BLaER1 (cell line): Measurements from ENCODE around the gene MEGF9.
"Not testable (repeated sequence)": the region's sequence is repeated elsewhere in the genome, so short reads cannot be mapped to it uniquely, and the experiment has no call there.

Experiments used
- H3K27ac ChIP-seq: shearing (Covaris generic); formaldehyde crosslinking; 2 replicates; pipeline ENCODE4 v1.8.1; 2022
- H3K27me3 ChIP-seq: shearing (Covaris generic); formaldehyde crosslinking; 2 replicates; pipeline ENCODE4 v1.8.1; 2022
- H3K36me3 ChIP-seq: shearing (Covaris generic); formaldehyde crosslinking; 2 replicates; pipeline ENCODE4 v1.8.1; 2022
- H3K4me1 ChIP-seq: shearing (Covaris generic); formaldehyde crosslinking; 2 replicates; pipeline ENCODE4 v1.8.1; 2022
- H3K4me2 ChIP-seq: shearing (Covaris generic); formaldehyde crosslinking; 2 replicates; pipeline ENCODE4 v1.8.1; 2022
- H3K4me3 ChIP-seq: shearing (Covaris generic); formaldehyde crosslinking; 2 replicates; pipeline ENCODE4 v1.8.1; 2022
- H3K9ac ChIP-seq: shearing (Covaris generic); formaldehyde crosslinking; 2 replicates; pipeline ENCODE4 v1.8.1; 2022
- H3K9me3 ChIP-seq: shearing (Covaris generic); formaldehyde crosslinking; 2 replicates; pipeline ENCODE4 v1.8.1; 2022
- H4K20me1 ChIP-seq: shearing (Covaris generic); formaldehyde crosslinking; 2 replicates; pipeline ENCODE4 v1.8.1; 2022
- Cebpa-rat ChIP-seq: shearing (Covaris generic); IDR thresholded peaks from 2 replicates; pipeline ENCODE4 v1.8.1; 2022

MEGF9 gene

GRCh38 chr9:120714088-120714845, at the start of gene MEGF9:
Gene MEGF9, minus strand, starts transcription at chr9:120714470. Its CDS starts 112 bp downstream, at chr9:120714358.
- Histone ChIP-seq H3K9me3 (no peaks in the 10 kb centered on the region), H3K36me3 (no peaks in the 10 kb centered on the region), H3K9ac (peak within 1 kb of the TSS; percentile 91), H3K27me3 (no peaks in the 10 kb centered on the region), H3K4me2 (peak within 1 kb of the TSS; percentile 93), H4K20me1 (peaks cover 19% of the 10 kb centered on the region; the same call in 1 of the 2 replicates), H3K4me1 (peaks cover 50% of the 10 kb centered on the region), H3K4me3 (peak within 1 kb of the TSS; percentile 92), H3K27ac (peak within 1 kb of the TSS; percentile 87)
- no peak for TF ChIP-seq Cebpa-rat

- Histone ChIP-seq H3K9me3 (no peaks in the 10 kb centered on the region), H3K36me3 (peaks cover 70% of the 10 kb centered on the region), H3K27me3 (no peaks in the 10 kb centered on the region), H4K20me1 (0 out of 2 replicates have a peak, but pooled peaks cover 4% of the 10 kb centered on the region), H3K9ac (no peak overlapping the region), H3K4me1 (peaks cover 5% of the 10 kb centered on the region; the same call in 1 of the 2 replicates), H3K4me2 (no peak overlapping the region), H3K4me3 (no peak overlapping the region), H3K27ac (no peak overlapping the region)
- no peak for TF ChIP-seq Cebpa-rat
Observed at GRCh38 chr9:120761006-120761405, 46.7 kb upstream of the MEGF9 start.

GRCh38 chr9:120759755-120760400, 45.6 kb upstream of the MEGF9 start:
- Histone ChIP-seq H3K27ac (no peak overlapping the region), H3K36me3 (peaks cover 59% of the 10 kb centered on the region), H4K20me1 (0 out of 2 replicates have a peak, but pooled peaks cover 4% of the 10 kb centered on the region), H3K4me3 (no peak overlapping the region), H3K9me3 (no peaks in the 10 kb centered on the region), H3K9ac (no peak overlapping the region), H3K4me2 (no peak overlapping the region), H3K27me3 (no peaks in the 10 kb centered on the region), H3K4me1 (peaks cover 5% of the 10 kb centered on the region; the same call in 1 of the 2 replicates)
- TF ChIP-seq Cebpa-rat: no peak

- H3K36me3 ChIP-seq: peaks cover 45% of the 10 kb centered on the region
- H3K4me1 ChIP-seq: peaks cover 5% of the 10 kb centered on the region; the same call in 1 of the 2 replicates
- no peak for TF ChIP-seq Cebpa-rat
Observed at GRCh38 chr9:120758544-120758943, 44.3 kb upstream of the MEGF9 start.

GRCh38 chr9:120757026-120757913, 43.0 kb upstream of the MEGF9 start:
- H3K9ac ChIP-seq: no peak overlapping the region
- peaks cover 5% of the 10 kb centered on the region; the same call in 1 of the 2 replicates for H3K4me1 ChIP-seq
- peaks cover 32% of the 10 kb centered on the region for H3K36me3 ChIP-seq
- TF ChIP-seq Cebpa-rat: no peak
- no peaks in the 10 kb centered on the region for H4K20me1 ChIP-seq
- no peak overlapping the region for H3K4me3 ChIP-seq
- H3K4me2 ChIP-seq: no peak overlapping the region
- H3K27ac ChIP-seq: no peak overlapping the region
- H3K9me3 ChIP-seq: no peaks in the 10 kb centered on the region
- no peaks in the 10 kb centered on the region for H3K27me3 ChIP-seq

More at GRCh38 chr9:120758544-120758943, 44.3 kb upstream of the MEGF9 start:
- H3K4me2 ChIP-seq: no peak overlapping the region
- no peak overlapping the region for H3K4me3 ChIP-seq
- H3K9me3 ChIP-seq: no peaks in the 10 kb centered on the region
- H3K27me3 ChIP-seq: no peaks in the 10 kb centered on the region
- H4K20me1 ChIP-seq: no peaks in the 10 kb centered on the region
- H3K27ac ChIP-seq: no peak overlapping the region
- no peak overlapping the region for H3K9ac ChIP-seq

GRCh38 chr9:120756531-120756930, 42.3 kb upstream of the MEGF9 start:
- Histone ChIP-seq H3K36me3 (peaks cover 25% of the 10 kb centered on the region), H3K9ac (no peak overlapping the region), H3K9me3 (no peaks in the 10 kb centered on the region), H3K27me3 (no peaks in the 10 kb centered on the region), H3K27ac (no peak overlapping the region), H3K4me3 (no peak overlapping the region), H3K4me1 (peaks cover 5% of the 10 kb centered on the region; the same call in 1 of the 2 replicates), H3K4me2 (no peak overlapping the region), H4K20me1 (no peaks in the 10 kb centered on the region)
- no peak for TF ChIP-seq Cebpa-rat

- H3K27me3 ChIP-seq: no peaks in the 10 kb centered on the region
- H3K27ac ChIP-seq: no peak overlapping the region
- H3K4me3 ChIP-seq: no peak overlapping the region
Observed at GRCh38 chr9:120755810-120756434, 41.7 kb upstream of the MEGF9 start.

GRCh38 chr9:120755044-120755443, 40.8 kb upstream of the MEGF9 start:
- Histone ChIP-seq H3K4me3 (no peak overlapping the region), H3K9me3 (no peaks in the 10 kb centered on the region), H3K27me3 (no peaks in the 10 kb centered on the region), H3K36me3 (peaks cover 10% of the 10 kb centered on the region), H3K4me2 (no peak overlapping the region), H3K9ac (no peak overlapping the region), H3K4me1 (peaks cover 5% of the 10 kb centered on the region; the same call in 1 of the 2 replicates), H4K20me1 (no peaks in the 10 kb centered on the region), H3K27ac (no peak overlapping the region)
- no peak for TF ChIP-seq Cebpa-rat

More at GRCh38 chr9:120755810-120756434, 41.7 kb upstream of the MEGF9 start:
- Histone ChIP-seq H3K4me1 (peaks cover 5% of the 10 kb centered on the region; the same call in 1 of the 2 replicates), H3K9ac (no peak overlapping the region), H3K9me3 (no peaks in the 10 kb centered on the region), H3K4me2 (no peak overlapping the region), H3K36me3 (peaks cover 19% of the 10 kb centered on the region), H4K20me1 (no peaks in the 10 kb centered on the region)
- TF ChIP-seq Cebpa-rat: no peak

- no peak for TF ChIP-seq Cebpa-rat
- no peak overlapping the region for H3K9ac ChIP-seq
Observed at GRCh38 chr9:120750421-120750820, 36.2 kb upstream of the MEGF9 start.

GRCh38 chr9:120746366-120746765, 32.1 kb upstream of the MEGF9 start:
- H3K27ac ChIP-seq, H3K36me3 ChIP-seq, H3K9ac ChIP-seq, H4K20me1 ChIP-seq, H3K4me1 ChIP-seq, H3K4me2 ChIP-seq, H3K4me3 ChIP-seq, H3K27me3 ChIP-seq, H3K9me3 ChIP-seq: not testable (repeated sequence)

More at GRCh38 chr9:120750421-120750820, 36.2 kb upstream of the MEGF9 start:
- Histone ChIP-seq H3K9me3 (peaks cover 9% of the 10 kb centered on the region), H3K4me1 (no peaks in the 10 kb centered on the region), H3K4me2 (no peak overlapping the region), H3K36me3 (0 out of 2 replicates have a peak, but pooled peaks cover 4% of the 10 kb centered on the region), H3K4me3 (no peak overlapping the region), H4K20me1 (no peaks in the 10 kb centered on the region), H3K27ac (no peak overlapping the region), H3K27me3 (no peaks in the 10 kb centered on the region)
